HG02970 (cell line): ENCODE data around the gene SRGAP2B.
"Not testable (repeated sequence)": the region's sequence is repeated elsewhere in the genome, so short reads cannot be mapped to it uniquely, and the experiment has no call there.

ENCODE experiments used
- ATAC-seq: cut with Tn5 transposase; IDR thresholded peaks from one replicate; pipeline ENCODE4 v1.9.1; 2021; ENCODE audit warnings: mild to moderate bottlenecking, moderate library complexity, moderate number of reproducible peaks; ENCODE audit not compliant: unreplicated experiment, low FRiP score

Gene SRGAP2B

DNA sequence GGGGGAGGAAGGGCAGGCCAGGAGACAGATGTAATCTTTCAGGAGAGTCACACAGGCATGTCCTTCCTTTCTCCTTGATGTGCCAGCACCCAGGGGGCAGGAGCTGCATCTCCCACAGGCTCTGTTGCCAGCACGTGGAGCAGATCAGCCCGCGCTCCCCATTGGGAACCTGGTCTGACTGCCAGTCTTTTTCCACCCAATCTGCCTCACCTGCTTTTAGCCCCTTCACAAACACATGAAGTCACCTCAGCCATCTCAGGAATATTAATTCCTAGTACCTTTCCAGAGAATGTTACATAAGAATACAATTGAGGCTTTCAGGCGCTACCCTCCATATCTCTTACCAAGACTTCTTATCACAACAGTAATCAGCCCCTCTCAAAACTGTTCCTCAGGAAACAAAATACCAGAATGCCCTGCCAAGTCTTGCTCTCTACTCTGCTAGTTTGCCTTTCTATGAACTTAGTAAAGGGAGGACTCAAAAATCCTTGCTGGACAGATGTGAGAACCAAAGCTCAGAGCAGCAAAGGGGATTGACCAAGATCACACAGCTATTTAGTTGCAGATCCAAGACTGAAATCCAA is 94.3 kb downstream of the SRGAP2B start:
- not testable (repeated sequence) for ATAC-seq

DNA sequence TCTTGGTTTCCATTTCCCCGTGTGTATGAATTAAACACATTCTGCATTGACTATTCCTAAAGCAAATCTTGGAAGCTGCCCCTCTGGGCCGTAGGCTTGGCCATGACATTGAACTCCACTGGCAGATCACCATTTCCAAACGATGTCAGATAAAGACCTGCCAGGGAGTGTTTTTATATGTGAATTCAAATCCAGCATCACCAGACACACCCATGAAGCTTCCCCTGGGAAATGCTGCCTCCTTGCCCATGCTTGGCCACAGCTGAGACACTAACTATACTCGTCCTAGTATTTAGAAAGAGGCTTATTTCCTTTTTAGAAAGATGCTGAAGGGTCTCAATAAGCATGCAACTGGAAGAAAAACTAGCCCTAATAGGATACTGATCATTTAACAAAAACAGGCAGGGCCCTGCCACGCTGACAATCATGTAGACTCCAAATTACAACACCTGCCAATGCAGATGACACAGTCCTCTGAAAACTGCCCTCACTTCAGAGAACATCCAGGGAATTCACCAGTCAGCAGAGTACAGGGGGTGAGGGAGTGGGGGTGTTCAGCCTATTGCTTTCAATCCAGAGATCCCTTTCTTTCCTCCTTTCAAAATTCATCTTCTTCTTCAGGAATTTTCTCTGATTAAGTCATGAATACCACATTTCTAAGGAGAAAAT is 94.9 kb downstream of the SRGAP2B start:
- ATAC-seq, result not testable (repeated sequence)

DNA sequence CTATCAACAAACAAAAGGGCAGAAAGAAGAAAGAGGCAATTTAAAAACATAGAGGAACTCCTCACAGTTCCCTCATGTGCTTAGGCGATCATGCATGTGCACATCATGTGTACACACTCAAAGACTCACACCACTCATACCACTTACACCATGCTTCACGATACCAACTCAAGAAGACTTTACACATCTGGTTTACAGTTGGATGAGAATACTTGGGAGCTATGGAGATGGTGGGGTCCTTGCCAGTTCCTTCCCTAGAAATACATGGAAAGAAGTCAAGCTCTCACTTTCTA is 96.2 kb downstream of the SRGAP2B start:
- ATAC-seq, result not testable (repeated sequence)

DNA sequence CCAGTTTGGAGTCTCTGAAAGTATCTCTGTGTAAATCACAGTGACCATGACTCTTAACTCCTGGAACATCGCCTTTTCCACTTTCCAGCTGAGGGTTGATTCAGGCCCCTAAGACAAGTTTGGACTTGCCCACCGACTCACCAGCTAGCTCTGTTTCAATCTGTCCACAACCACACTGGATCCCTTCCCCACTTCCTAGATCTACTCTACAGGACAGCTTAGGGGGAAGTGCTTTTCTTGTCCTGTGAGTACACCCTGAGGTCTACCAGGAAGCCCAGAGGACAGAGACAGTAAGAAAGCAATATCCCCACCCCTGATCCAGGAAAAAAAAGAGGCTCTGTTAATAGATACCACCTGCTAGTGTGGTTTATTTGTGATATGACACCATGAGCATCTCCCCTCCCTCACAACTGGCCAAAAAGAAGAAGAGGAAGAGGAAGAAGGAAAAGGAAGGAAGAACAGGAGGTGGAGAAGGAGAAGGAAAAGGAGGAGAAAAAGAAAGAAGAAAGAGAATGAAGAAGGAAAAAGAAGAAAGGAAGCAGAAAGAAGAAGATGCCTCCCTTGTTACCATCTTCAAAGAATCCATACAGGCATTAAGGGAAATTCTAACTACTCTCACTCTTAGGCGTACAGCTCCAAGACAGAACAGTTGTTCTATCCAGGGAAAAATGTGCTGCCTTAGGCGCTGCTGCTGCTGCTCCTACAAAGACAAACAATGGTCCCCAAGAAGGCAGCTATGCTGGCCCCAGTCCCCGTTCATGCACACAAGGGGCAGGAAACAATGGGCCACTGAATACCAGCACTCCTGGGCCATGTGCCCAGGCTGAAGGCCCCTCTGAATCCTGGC is 96.8 kb downstream of the SRGAP2B start:
- ATAC-seq, result not testable (repeated sequence)

DNA sequence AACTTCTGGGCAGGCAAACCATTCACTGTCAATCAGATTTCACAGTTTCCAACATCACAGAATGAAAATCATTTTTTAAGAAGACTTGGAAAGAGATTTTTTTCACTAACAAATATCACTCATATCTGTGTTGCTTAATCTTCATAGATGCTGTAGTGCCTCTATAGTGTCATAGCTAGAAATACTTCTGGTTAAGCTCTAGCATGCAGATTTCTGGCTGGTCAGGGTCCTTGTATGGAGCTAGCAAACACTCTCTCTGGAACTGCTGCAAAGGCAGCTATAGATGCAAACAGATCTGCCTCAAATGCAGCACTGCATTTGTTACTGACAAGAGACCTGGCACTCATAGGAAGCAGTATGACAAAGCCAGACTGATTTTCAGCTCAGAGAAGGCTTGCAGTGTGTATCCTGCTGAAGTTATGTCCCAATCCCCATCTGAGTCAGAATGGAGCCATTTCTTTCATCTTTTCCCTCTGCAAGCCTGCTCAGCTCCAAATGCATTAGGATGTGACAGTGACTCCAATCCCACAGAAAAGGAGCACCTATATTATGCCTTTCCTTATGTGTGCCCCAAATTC is 99.2 kb downstream of the SRGAP2B start:
- ATAC-seq, result not testable (repeated sequence)

- ATAC-seq, result not testable (repeated sequence)
Observed at GRCh38 chr1:144992915-144993314, 102.2 kb downstream of the SRGAP2B start.

DNA sequence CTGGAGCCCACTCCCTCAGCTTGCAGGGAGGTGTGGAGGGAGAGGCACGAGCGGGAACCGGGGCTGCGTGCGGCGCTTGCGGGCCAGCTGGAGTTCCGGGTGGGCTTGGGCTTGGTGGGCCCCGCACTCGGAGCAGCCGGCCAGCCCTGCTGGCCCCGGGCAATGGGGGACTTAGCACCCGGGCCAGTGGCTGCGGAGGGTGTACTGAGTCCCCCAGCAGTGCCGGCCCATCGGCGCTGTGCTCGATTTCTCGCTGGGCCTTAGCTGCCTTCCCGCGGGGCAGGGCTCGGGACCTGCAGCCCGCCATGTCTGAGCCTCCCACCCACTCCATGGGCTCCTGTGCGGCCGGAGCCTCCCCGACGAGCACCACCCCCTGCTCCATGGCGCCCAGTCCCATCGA is 104.5 kb downstream of the SRGAP2B start:
- not testable (repeated sequence) for ATAC-seq

DNA sequence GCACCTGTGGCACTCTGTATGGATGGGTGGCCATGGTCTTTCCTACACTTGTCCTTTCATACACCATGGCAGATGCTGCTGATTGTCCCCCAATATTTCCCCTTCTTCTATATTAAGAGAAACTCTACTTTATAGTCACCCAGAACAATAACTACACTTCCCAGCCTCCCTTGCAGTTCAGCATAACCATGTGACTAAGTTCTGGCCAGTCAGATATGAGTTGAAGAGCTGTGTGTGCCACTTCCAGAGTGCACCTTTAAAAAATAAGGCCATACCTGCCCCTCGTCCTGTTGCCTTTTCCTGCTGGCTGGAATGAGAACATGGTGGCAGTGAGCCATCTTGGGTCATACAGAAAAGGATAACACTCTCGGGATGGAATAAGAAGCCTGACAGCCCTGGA is 108.0 kb downstream of the SRGAP2B start:
- not testable (repeated sequence) for ATAC-seq

DNA sequence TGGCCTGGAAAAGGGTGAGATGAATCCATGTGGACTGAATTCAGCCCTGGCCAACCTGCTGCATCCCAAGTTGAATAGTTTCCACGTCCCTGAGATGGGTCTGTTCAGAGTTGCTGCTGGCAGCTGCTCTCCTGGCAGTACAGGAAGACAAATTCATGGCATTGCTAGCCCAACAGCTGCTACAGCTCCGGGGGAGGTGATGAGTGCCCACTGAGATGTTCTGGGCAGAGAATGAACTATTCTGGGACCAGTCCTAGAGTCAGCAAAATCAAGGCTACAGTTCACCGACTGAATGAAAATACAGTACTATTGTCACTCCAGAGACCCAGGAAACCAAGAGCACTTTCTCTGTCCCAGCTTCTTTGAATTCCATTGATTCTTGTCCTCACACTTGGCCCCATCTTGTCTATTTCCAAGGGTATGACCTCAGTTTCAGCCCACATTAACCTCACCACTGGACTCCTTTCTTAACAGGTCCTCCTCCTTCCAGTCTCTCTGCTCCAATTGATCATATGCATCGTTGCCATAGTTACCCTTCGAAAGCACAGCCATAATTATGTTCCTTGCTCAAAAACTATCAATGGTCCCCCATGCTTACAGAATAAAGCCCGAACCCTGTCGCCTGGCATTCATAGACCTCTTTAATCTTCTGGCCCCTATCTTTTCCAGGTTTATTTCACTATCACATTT is 108.8 kb downstream of the SRGAP2B start:
- not testable (repeated sequence) for ATAC-seq

- ATAC-seq, result not testable (repeated sequence)
Observed at GRCh38 chr1:144985550-144986170, 109.5 kb downstream of the SRGAP2B start.

DNA sequence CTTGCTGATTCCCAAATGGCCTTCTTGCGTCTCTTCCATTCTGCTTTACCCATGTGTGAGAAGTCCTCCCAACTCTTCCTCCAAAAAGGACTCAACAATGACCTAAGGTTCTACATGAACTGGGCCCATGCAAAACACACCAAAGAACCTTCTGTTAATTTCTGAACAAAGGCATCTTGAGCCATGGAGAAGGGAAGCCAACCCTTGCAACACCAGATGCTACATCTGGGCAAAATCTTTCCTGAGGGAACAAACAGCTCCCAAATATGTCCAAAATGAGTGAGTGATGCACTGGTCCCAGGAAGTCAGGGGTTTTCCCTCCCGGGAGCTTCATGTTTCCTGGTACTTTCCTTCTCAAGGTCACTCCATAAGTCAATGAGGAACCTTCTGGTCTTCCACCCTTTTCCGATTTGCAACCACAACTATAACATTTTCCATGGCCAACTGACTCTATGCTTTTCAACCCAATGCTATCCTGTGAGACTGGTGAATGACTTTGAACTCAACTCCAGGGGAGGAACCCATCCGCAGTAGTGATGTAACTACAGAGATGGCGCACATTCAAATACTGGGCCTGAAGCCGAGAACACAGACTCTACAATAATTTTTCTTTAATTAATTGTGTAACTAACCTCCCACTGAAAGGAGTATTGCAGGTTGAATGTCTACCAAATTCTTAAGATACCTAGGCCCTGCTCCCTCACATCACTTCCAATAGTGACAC is 112.2 kb downstream of the SRGAP2B start:
- ATAC-seq, result not testable (repeated sequence)

- ATAC-seq, result not testable (repeated sequence)
Observed at GRCh38 chr1:144981157-144981556, 114.0 kb downstream of the SRGAP2B start.

GRCh38 chr1:144979960-144980595 is 115.0 kb downstream of the SRGAP2B start:
- ATAC-seq, result not testable (repeated sequence)

DNA sequence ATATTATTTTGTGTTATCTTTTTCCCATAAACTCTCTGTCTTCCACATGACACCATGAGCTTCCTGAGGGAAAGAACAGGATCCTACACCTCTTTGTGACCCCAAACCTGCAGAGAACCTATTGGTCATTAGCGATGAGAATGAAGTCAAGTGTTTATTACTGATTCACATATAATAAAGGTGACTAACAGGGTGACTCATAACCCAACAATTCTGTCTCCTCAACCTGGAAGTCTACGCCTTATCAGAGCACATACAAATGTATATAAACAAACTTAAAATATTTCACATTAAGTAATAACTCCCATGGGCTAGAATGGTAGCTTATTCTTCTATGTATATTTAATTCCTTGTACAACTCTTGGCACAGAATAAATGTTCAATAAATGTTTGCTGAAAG is 117.3 kb downstream of the SRGAP2B start:
- not testable (repeated sequence) for ATAC-seq

DNA sequence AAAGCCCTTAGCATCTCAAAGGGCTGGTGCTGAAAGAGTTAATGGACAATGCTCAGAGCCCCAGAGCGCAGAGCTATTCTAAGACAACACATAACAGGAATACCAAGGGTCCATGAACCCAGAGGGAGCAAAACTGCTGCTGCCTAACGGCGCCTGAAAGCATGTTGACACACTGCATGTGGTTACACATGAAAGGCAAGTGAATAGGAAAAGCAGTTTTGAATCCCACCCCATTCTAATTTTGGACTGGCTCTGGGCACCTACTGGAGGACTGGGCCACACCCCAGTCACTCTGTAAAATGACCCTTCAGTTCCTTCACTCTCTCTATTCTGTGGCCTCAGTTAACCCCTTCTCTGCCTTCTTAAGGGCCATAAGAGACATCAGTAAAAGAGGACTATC is 123.2 kb downstream of the SRGAP2B start:
- not testable (repeated sequence) for ATAC-seq

DNA sequence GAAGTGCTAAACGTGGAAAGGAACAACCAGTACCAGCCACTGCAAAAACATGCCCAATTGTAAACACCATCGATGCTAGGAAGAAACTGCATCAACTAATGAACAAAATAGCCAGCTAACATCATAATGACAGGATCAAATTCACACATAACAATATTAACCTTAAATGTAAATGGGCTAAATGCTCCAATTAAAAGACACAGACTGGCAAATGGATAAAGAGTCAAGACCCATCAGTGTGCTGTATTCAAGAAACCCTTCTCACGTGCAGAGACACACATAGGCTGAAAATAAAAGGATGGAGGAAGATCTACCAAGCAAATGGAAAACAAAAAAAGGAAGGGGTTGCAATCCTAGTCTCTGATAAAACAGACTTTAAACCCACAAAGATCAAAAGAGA is 128.6 kb downstream of the SRGAP2B start:
- ATAC-seq, result not testable (repeated sequence)

DNA sequence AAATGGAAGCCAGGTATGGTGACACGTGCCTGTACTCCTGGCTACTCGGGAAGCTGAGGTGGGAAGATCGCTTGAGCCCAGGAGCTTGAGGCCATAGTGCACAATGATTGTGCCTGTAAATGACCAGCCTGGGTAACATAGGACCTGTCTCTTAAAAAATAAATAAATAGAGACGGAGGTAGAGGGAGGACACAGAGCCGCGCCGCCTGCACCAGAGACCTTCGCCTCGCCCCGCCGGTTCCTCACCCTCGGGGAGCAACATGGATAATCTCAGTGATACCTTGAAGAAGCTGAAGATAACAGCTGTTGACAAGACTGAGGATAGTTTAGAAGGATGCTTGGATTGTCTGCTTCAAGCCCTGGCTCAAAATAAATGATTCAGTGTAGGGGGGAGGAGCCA is 130.4 kb downstream of the SRGAP2B start:
- ATAC-seq, result not testable (repeated sequence)

DNA sequence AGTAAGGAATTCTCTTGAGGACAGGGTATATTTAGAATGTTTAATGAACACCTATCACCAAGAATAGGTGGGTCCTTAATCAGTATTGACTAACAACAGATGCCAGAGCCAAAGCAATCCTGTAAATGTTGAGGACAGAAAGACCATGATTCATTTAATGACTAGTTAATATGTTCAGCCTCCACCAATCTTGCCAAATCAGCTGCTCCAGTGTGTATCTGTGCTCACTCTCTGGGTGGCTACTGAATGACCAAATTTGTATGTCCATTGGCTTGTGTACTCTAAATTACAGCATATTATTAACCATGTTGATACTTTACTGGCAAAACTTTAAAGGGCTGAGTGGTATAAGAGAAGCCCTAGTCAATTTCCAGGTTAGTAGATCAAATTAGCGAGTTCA is 130.9 kb downstream of the SRGAP2B start:
- ATAC-seq, result not testable (repeated sequence)

DNA sequence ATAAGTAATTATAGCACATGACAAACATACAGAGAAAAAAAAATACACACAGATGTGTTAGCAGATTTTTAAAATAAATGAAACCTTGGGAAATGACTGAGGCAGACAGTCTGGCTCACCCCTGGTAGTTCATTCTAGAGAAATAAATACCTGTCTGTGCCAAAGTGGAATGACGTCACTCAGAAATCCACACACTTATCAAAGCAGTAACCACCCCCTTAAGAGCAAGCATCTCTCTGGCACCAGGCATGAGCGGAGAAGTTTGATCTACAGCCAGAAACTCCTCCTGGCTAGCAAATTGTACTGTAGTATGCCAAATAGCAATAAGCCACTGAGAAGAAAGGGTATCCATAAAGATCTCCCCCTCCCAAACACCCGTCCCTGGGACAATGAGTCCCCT is 131.6 kb downstream of the SRGAP2B start:
- ATAC-seq, result not testable (repeated sequence)
